HG02870 (cell line): ENCODE data around the gene ADGRL1.
"Not testable (repeated sequence)": the region's sequence is repeated elsewhere in the genome, so short reads cannot be mapped to it uniquely, and the experiment has no call there.

Experiments
- ATAC-seq: cut with Tn5 transposase; IDR thresholded peaks from one replicate; pipeline ENCODE4 v1.9.1; 2021; ENCODE audit warnings: mild to moderate bottlenecking, moderate library complexity; ENCODE audit not compliant: unreplicated experiment

Gene ADGRL1

GRCh38 chr19:14164082-14164481 is 41.9 kb downstream of the ADGRL1 start:
- no peak for ATAC-seq

GRCh38 chr19:14162871-14163297 is 43.1 kb downstream of the ADGRL1 start:
- ATAC-seq, result no peak

GRCh38 chr19:14161305-14161704 is 44.7 kb downstream of the ADGRL1 start:
- ATAC-seq, result no peak

- no peak for ATAC-seq
These were observed 45.8 kb downstream of the ADGRL1 start for GRCh38 chr19:14160017-14160703.

GRCh38 chr19:14159059-14159458 is 46.9 kb downstream of the ADGRL1 start:
- no peak for ATAC-seq

- no peak for ATAC-seq
These were observed 47.5 kb downstream of the ADGRL1 start for GRCh38 chr19:14158276-14159023.

GRCh38 chr19:14156971-14157717 is 48.8 kb downstream of the ADGRL1 start:
- no peak for ATAC-seq

- ATAC-seq, result no peak
These were observed 49.8 kb downstream of the ADGRL1 start for GRCh38 chr19:14156122-14156521.

- ATAC-seq, result no peak
These were observed 50.6 kb downstream of the ADGRL1 start for GRCh38 chr19:14155371-14155770.

- no peak for ATAC-seq
These were observed 53.3 kb downstream of the ADGRL1 start for GRCh38 chr19:14152713-14153112.

- no peak for ATAC-seq
These were observed 55.0 kb downstream of the ADGRL1 start for GRCh38 chr19:14150770-14151661.

- no peak for ATAC-seq
These were observed 55.8 kb downstream of the ADGRL1 start for GRCh38 chr19:14150041-14150769.

- no peak for ATAC-seq
These were observed 56.4 kb downstream of the ADGRL1 start for GRCh38 chr19:14149509-14149994.

- ATAC-seq, result no peak
These were observed 57.1 kb downstream of the ADGRL1 start for GRCh38 chr19:14148751-14149410.

GRCh38 chr19:14147797-14148605 is 58.0 kb downstream of the ADGRL1 start:
- no peak for ATAC-seq

GRCh38 chr19:14146789-14147216 is 59.2 kb downstream of the ADGRL1 start:
- ATAC-seq, result no peak

GRCh38 chr19:14146169-14146568 is 59.8 kb downstream of the ADGRL1 start:
- not testable (repeated sequence) for ATAC-seq

GRCh38 chr19:14145381-14145780 is 60.6 kb downstream of the ADGRL1 start:
- ATAC-seq, result no peak
